Measurements from ENCODE around the gene ZDHHC3.
A peak's percentile ranks its signal among the peaks of the same experiment; 100 is the strongest.

The ZDHHC3 gene

DNA sequence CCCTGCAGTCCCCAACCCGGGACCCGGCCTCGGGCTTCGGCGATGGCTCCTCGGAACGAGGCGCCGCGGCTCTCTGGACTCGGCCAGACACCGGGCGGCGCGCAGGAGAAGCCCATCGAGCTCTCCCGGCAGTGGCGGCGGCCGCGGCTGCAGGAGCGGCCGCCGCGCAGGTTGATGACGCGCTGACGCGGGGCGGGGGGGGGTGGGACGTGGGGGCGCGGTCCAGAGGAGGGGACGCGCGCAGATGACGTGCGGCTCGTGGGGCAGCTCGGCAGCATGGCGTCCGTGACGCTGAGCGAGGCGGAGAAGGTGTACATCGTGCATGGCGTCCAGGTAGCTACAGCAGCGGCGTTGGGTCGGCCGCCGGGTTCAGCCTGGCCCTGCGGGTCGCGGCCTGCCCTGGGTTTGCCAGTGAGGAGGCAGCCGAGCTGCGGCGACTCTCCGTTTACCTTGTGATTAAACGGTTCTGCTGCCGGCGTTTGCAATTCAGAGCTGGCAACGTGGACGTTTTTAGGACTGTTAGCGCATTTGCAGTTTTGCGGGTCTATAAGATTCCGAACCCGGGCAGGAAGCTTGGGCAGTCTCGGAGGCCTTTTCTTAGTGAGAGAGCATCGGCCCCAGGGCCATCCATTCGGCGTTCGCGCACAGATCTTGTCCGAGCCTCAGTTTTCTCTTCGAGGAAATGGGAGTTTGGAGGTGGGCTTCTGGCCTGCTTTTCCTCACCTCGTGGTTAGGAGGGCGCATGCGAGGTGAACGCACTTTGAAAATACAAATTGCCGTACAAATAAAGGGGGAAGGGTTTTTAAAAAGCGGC is at the start of gene ZDHHC3, which contains the start of gene EXOSC7:
Gene ZDHHC3, minus strand, starts transcription at position 173 of the 814 bp plus-strand sequence. CDS start 16,738 bp downstream, outside the sequence.
Gene EXOSC7, plus strand, starts transcription at position 243 of the 814 bp plus-strand sequence. Its CDS starts 34 bp downstream, at position 277.
- peak; percentile 72 to 77 for DNase-seq (ENCODE audit: low read depth in 2 of 2)

DNA sequence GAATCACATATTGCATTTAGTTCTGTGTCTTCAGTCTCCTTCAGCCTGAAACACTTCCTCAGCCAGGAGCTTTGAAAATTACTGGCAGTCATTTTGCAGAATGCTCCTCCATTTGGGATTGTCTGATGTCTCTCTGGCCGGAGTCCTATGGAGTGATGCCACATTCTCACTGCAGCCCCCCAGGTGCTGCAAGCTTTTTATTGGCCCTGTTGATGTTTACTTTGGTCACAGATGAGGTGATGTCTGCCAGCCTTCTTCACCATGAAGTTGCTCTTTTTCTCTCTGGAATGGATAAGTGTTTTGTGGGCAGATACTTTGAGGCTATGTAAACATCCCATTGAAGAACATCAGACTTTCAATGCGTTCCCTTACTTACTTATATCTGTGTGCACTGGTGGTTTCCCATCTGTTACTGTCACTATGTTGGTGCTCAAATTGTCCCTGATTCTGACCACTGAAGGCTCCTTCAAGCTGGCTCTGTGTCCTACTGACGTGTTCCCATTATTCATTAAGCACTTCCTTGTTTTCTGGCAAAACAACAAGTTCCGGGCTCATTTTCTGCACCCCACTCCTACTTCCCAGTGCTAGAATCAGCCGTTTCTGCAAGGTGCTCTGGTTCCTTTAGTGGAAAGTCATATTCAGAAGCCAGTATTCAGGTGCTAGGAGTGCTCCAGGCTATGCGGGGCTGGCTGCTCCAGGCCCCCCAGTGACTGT is 48.7 kb upstream of the ZDHHC3 start:
- DNase-seq (ENCODE audit: low read depth in 2 of 2), result no peak

DNA sequence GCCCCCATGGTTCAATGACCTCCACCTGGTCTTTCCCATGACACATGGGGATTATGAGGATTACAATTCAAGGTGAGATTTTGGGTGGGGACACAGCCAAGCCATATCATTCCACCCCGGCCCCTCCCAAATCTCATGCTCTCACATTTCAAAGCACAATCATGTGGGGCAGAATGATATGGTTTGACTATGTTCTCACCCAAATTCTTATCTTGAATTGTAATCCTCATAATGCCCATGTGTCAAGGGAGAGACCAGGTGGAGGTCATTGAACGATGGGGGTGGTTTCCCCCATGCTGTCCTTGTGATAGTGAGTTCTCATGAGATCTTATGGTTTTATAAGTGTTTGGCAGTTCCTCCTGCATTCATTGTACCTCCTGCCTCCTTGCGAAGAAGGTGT is 47.7 kb upstream of the ZDHHC3 start:
- no peak for DNase-seq (ENCODE audit: low read depth in 2 of 2)

- DNase-seq (ENCODE audit: low read depth in 2 of 2), result no peak
These were observed 45.7 kb upstream of the ZDHHC3 start for GRCh38 chr3:45021524-45022297.

DNA sequence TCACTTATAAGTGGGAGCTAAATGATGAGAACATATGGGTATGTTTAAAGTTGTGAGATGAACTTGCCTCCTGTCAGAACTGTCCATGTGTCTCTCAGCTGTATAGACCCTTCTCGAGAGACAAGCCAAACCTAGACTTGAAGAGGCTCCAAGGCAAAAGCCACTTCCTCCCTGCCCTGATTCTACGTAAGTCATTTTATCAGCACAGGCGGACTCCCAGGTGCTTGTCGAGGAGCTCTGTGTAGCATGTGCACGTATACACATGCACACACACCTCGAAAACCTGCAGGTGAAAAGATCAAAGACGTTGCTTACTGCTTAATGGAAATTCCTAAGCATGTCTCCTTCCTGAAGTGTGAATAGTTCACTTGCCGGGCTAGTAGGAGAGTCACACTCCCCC is 44.6 kb upstream of the ZDHHC3 start:
- DNase-seq (ENCODE audit: low read depth in 2 of 2), result no peak

DNA sequence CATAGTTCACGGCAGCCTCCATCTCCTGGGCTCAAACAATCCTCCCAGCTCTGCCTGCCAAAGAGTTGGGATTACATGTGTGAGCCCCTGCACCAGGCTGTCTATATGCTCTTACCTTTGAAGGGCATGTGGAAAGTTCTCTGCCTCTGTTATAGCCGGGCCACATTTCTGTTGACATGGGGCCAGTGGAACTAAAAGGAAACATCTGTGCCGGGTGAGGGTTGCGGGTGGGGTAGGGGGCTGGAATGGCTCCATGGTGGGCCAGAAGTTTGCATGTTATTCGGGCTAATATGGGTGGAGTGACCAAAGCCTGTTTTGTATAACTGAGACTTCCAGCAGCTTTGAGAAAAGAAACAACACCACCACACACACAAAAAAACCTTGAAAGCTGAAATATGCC is 41.8 kb upstream of the ZDHHC3 start:
- no peak for DNase-seq (ENCODE audit: low read depth in 2 of 2)

- no peak for DNase-seq (ENCODE audit: low read depth in 2 of 2)
These were observed 40.9 kb upstream of the ZDHHC3 start for GRCh38 chr3:45016916-45017315.

GRCh38 chr3:45012577-45012976 is 36.6 kb upstream of the ZDHHC3 start:
- no peak for DNase-seq (ENCODE audit: low read depth in 2 of 2)

DNA sequence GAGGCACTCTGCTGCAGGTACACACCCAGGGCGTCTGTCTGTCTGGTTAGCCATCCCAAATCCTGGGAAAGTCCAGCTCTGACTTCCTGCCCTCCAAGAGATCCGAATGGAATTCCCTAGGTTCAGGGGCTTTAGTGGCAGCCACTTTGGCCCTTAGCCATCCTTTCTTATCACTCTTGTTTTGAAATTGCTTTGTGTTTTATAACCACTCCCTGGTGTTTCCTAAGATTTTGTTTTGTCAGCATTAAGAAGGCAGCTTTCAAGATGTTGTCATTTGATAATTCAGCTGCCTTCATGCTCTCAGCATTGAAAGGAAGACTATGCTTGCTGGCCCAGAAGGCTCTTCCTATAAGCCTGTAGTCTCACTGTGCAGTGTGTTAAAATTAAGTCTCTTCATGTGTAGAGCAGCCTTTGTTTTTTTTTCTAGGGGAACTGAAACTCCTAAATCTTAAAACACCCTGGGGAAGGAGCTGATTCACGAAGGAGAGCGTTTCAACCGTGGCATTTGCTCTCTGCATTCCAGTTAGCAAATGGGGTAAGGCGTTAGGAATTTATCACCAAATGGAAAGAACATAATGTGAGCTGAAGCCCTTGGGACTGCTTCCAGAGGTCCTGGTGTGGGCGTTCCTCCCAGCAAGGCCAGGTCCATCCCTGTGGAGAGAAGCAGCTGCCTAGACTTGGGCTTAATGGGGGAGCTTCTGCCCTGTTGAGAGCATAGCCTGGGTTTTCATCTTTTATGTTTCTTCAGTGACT is 36.0 kb upstream of the ZDHHC3 start:
- DNase-seq (ENCODE audit: low read depth in 2 of 2), result no peak

DNA sequence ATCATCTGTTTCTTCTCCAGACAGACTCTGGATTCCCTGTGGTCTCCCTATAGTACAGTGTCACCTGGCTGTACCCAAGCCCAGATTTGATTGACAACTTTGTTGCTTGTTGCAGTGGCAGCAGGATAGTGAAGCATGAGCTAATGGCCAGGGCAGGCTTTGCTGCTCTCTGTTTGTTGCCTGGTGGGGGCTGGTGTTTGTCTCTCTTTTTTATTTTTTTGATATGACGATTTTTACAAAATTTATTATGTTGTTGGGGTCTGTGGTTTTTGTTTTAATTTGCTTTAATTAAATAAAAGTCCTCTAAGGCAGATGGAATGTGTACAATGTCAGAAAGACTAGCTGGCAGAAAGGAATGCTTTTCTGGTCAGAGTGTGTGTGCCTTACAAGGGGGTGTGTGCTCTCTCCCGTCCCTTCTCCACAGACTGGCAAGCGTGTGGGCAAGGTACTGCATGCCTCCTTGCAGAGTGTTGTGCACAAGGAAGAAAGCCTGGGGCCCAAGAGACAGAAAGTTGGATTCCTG is 34.9 kb upstream of the ZDHHC3 start:
- no peak for DNase-seq (ENCODE audit: low read depth in 2 of 2)

- DNase-seq (ENCODE audit: low read depth in 2 of 2), result no peak
These were observed 33.9 kb upstream of the ZDHHC3 start for GRCh38 chr3:45009868-45010267.

DNA sequence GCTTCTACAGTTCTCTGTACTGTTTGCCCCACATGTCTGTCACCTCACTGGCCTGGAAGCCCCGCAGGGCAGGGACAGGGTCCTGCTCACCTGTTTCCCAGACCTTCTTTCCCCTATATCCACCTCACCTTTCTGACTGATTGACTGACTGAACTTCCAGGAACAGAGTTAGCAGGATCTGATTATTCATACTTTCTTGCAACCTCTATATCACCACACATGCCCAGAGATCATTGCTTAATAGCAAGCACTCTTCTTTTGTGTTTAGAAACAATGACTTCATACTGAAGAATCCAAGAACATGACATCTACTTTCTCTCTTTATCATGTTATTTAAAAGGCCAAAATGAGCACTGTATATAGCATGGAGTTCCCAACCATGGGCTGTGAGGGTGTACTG is 32.1 kb upstream of the ZDHHC3 start:
- DNase-seq (ENCODE audit: low read depth in 2 of 2), result no peak

DNA sequence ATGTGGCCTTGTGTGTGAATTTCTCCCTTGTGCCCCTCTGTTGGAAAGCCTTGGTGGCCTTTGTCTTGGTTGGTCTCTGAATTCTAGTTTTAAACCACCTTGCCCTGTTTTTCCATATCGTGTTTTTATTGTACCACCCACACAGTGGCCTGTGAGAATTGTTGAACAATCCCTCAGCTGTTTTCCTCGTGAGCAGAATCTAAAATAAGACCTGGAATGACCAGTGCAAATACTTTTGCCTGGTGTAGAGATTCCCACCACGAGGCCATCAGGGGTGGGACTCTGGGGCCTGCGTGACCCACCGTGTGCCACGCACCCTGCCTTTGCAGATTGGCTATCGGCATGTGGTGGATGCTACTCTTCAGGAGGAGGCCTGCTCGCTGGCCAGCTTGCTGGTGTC is 31.1 kb upstream of the ZDHHC3 start:
- DNase-seq (ENCODE audit: low read depth in 2 of 2), result no peak

DNA sequence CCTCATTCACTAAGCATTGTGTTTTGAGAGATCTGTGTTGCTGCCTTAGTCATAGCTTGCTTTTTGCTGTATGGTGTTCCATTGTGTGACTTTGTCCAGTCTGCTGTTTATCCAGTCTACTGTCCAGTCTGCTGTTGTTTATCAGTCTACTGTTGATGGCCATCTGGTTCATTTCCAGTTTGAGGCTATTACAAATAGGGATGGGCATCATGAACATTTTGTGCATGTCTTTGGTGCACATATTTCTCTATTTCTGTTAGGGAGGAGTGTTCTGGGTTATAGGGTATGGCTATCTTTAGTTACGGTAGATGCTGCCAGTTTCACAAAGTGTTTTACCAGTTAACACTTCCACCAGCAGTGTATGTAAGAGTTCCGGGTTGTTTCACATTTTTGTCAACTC is 27.9 kb upstream of the ZDHHC3 start:
- DNase-seq (ENCODE audit: low read depth in 2 of 2), result no peak

DNA sequence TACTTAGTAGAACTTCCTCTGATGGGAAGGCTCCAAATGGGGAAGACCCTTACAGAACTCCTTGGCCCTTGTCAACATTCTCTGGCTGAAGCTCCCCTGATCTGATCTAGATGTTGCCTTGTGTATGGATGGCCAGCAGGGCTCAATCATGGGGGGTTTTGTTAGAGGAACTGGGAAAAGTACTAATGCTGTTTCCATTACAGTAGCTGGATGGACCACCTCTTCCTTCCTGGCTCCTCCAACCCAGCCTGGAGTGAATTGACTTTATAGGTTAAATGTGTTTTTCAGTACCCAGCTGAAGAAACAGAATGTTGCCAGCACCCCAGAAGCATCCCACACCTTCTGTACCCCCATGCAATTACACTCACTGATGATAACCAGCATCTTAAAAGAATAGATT is 27.4 kb upstream of the ZDHHC3 start:
- no peak for DNase-seq (ENCODE audit: low read depth in 2 of 2)

GRCh38 chr3:45002720-45003119 is 26.7 kb upstream of the ZDHHC3 start:
- no peak for DNase-seq (ENCODE audit: low read depth in 2 of 2)

DNA sequence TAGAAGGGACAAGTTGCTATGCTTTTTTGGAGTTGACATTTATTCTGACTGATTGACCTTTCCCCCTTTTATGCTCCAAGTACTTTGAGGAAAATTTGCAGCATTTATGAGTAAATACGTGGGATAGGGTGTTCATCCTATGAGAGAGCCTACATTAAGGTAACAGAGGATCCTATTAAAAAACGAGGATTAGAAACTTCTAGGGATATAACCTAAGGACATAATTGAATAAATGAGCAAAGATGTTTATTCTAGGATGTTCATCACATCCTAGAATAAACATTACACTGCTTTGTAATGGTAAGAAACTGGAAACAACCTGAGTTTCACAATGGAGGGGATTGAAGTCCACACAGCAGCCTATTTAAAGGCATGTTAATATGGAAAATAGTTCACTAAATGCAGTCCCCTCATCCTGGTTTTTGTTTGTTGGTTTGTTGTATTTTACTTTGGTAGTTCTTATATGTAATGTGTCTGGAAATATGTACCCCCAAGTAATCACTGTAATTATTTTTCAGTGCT is 26.2 kb upstream of the ZDHHC3 start:
- no peak for DNase-seq (ENCODE audit: low read depth in 2 of 2)

- DNase-seq (ENCODE audit: low read depth in 2 of 2), result no peak
These were observed 25.8 kb upstream of the ZDHHC3 start for GRCh38 chr3:45001738-45002137.

DNA sequence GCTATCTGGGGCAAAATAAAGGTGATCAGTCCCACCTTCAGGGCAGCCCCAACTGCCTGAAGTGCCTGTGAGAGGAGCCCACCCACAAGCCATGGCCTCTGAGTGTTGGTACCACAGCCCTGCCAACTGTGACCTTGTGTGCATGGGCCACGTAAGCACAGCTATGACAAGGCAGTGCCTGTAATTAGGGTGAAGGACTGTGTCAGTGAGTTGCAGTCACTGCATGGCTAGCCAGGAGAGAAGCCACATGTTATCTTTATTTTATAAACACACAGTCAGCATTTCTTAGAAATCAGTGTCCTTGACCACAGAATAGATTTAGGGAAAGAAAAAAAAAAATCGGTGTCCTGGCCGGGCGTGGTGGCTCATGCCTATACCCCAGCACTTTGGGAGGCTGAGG is 24.8 kb upstream of the ZDHHC3 start:
- DNase-seq (ENCODE audit: low read depth in 2 of 2), result no peak

DNA sequence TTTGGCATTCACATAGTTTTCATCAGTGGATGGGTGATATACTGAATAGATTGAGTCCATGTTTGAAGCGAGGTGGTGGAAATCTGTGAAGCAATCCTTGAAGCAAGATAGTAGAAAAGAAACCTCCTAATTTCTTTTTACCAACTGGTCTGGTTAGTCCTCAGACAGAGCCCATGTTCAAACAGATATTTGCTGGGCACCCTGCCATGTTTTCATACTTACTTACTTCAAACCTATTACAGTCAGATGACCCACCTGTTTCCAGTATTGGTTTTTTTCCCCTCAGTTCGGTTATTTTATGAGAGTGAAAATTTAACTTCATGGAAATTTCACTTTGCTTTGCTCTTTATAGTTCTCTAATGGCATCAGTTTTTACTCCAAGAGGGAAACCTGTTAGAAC is 23.8 kb upstream of the ZDHHC3 start:
- no peak for DNase-seq (ENCODE audit: low read depth in 2 of 2)

DNA sequence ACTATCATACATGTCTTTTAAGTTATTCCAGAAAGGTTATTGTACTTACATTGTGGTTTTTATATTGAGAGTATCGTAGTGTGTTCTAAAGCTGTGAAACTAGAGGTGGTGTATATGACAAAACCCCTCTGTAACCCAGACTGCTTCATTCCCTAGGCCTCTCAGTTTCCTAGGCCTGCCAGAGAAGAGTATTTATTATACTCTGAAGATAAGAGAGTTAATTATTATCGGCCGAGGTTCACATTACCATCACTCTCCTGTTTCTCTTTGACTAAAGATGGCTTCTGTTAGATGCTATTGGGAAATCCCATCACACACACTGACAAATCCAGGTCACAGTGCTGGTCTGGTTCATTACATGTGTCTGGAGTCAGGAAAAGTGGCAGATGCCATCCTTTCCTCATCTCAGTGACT is 20.6 kb upstream of the ZDHHC3 start:
- DNase-seq (ENCODE audit: low read depth in 2 of 2), result no peak

All from activated CD8-positive, alpha-beta memory T cell treated with anti-CD3 and anti-CD28 coated beads for 4 hours (primary cell).